Liver (tissue), 3 donors: ENCODE data around the gene MLLT3.

Source experiments
- CTCF ChIP-seq: fragments of 150-350 bp; IDR thresholded peaks from 2 replicates; pipeline ENCODE4 v1.5.1; 2017; ENCODE audit warnings: improper control_type of control experiment, low read depth, low read length; ENCODE audit not compliant: missing input control
- EGR1 ChIP-seq, 2 donors: IDR thresholded peaks; 2 replicates each; pipeline ENCODE4 v1.6.1; 2016 to 2018; ENCODE audit warnings: antibody characterized with exemption in 2 of 2, low read depth in 2 of 2
- FOXA1 ChIP-seq: IDR thresholded peaks from 2 replicates; pipeline ENCODE4 v1.6.1; 2016; ENCODE audit warnings: antibody characterized with exemption
- HNF4A ChIP-seq, 2 donors: conservative IDR thresholded peaks; 2 replicates each; pipeline ENCODE4 v1.6.1; 2016; ENCODE audit warnings: antibody characterized with exemption in 2 of 2, mild to moderate bottlenecking in 2 of 2
- MAX ChIP-seq: IDR thresholded peaks from 2 replicates; pipeline ENCODE4 v1.6.1; 2016; ENCODE audit warnings: antibody characterized with exemption
- RAD21 ChIP-seq, 2 donors: IDR thresholded peaks; 2 replicates each; pipeline ENCODE4 v1.6.1; 2016; ENCODE audit warnings: antibody characterized with exemption in 2 of 2, mild to moderate bottlenecking in 2 of 2
- REST ChIP-seq: IDR thresholded peaks from 2 replicates; pipeline ENCODE4 v1.6.1; 2016; ENCODE audit warnings: antibody characterized with exemption, mild to moderate bottlenecking
- SP1 ChIP-seq: IDR thresholded peaks from 2 replicates; pipeline ENCODE4 v1.6.1; 2018; ENCODE audit warnings: antibody characterized with exemption, mild to moderate bottlenecking
- TAF1 ChIP-seq: conservative IDR thresholded peaks from 2 replicates; pipeline ENCODE4 v1.6.1; 2016; ENCODE audit warnings: antibody characterized with exemption, mild to moderate bottlenecking
- YY1 ChIP-seq: IDR thresholded peaks from 2 replicates; pipeline ENCODE4 v1.6.1; 2016; ENCODE audit warnings: antibody characterized with exemption, mild to moderate bottlenecking
- ZBTB33 ChIP-seq: IDR thresholded peaks from 2 replicates; pipeline ENCODE4 v1.6.1; 2016; ENCODE audit warnings: antibody characterized with exemption
- TF ChIP-seq, protein P1 (sequence below): IDR thresholded peaks from 2 replicates; pipeline ENCODE4 v1.6.1; 2016; ENCODE audit warnings: antibody characterized with exemption
- donor health status: healthy.
- donor health status: healthy.

DNA sequence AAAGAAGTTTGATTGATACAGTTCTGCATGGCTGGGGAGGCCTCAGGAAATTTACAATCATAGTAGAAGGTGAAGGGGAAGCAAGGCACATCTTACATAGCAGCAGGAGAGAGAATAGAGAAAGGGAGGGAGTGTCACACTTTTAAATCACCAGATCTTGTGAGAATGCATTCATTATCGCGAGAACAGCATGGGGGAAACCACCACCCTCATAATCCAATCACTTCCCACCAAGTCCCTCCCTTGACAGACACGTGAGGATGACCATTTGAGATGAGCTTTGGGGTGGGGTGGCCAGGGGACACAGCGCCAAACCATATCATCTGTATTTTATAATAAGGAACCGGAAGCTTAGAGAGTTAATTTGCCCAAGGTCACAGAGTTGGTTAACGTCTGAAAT, 48.1 kb upstream of the MLLT3 start:
- no peak for TF ChIP-seq REST
- TF ChIP-seq FOXA1, result no peak
- no peak for TF ChIP-seq EGR1 (IDR thresholded peaks at IDR 0.05; ENCODE audit: low read depth in 2 of 2)
- TF ChIP-seq CTCF, result no peak
- TF ChIP-seq TAF1, result no peak
- no peak for TF ChIP-seq RAD21 (IDR thresholded peaks at IDR 0.05)
- no peak for TF ChIP-seq ZBTB33
- TF ChIP-seq MAX, result no peak
- TF ChIP-seq, protein P1, sequence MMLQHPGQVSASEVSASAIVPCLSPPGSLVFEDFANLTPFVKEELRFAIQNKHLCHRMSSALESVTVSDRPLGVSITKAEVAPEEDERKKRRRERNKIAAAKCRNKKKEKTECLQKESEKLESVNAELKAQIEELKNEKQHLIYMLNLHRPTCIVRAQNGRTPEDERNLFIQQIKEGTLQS, result no peak
- no peak for TF ChIP-seq SP1
- TF ChIP-seq HNF4A (conservative IDR thresholded peaks at IDR 0.05), result no peak
- no peak for TF ChIP-seq YY1
